Left ventricle myocardium inferior (tissue), 1 donor: ENCODE data around the gene SLC39A11. TPM values are rescaled to one million over a fixed set of nuclear protein-coding genes. Genes with fewer than 3 reads are reported as not detected.

ENCODE experiments used
- DNase-seq: peaks from one replicate; pipeline ENCODE4 v3.0.0-alpha.2; 2020
- H3K27ac ChIP-seq: fragments of 200-600 bp; replicated peaks from 2 replicates; pipeline ENCODE4 v1.8.0; 2021
- H3K27me3 ChIP-seq: fragments of 200-600 bp; 2 replicates; pipeline ENCODE4 v1.8.0; 2021; ENCODE audit warnings: low read depth
- H3K36me3 ChIP-seq: fragments of 200-600 bp; 2 replicates; pipeline ENCODE4 v1.8.0; 2021
- H3K4me1 ChIP-seq: fragments of 200-600 bp; 2 replicates; pipeline ENCODE4 v1.8.0; 2021
- H3K4me3 ChIP-seq: fragments of 200-600 bp; 2 replicates; pipeline ENCODE4 v1.8.0; 2021; ENCODE audit warnings: mild to moderate bottlenecking, moderate library complexity
- H3K9me3 ChIP-seq: fragments of 200-600 bp; replicated peaks from 2 replicates; pipeline ENCODE4 v1.8.0; 2021
- CTCF ChIP-seq: fragments of 200-600 bp; IDR thresholded peaks from 2 replicates; pipeline ENCODE4 v1.8.0; 2021; ENCODE audit warnings: antibody characterized with exemption, mild to moderate bottlenecking, borderline replicate concordance
- intact Hi-C: fragments of 100-400 bp; cut with micrococcal nuclease; formaldehyde crosslinking; loops from one replicate; pipeline ENCODE4 v1.11.0; 2022
- total RNA-seq: library from RNA; stranded (reverse); fragmentation: NEBNext Ultra II Directional; extraction: Animal tissue kit (Norgen Biotek cat#: 25700); gene quantifications from one replicate; pipeline ENCODE4 v1.2.1, GENCODE V29; 2021
- donor health status: DM: no; HTN: yes; CAD: no; lungs with severe emphysema.

SLC39A11 gene
- total RNA-seq, 1 donor from 2014 or later = 6.4 TPM

GRCh38 chr17:72619976-72620650 lies 472.4 kb downstream of the SLC39A11 start:
- intact Hi-C loops = no loop called here
- Histone ChIP-seq H3K4me3 (no peak overlapping the region), H3K27ac (no peak overlapping the region), H3K27me3 (peaks cover 94% of the 10 kb centered on the region), H3K4me1 (no peaks in the 10 kb centered on the region), H3K36me3 (no peaks in the 10 kb centered on the region), H3K9me3 (no peaks in the 10 kb centered on the region)
- TF ChIP-seq CTCF = no peak
- DNase-seq = no peak

GRCh38 chr17:72618001-72618509 lies 474.4 kb downstream of the SLC39A11 start:
- no peak for DNase-seq

GRCh38 chr17:72617557-72617956 lies 474.9 kb downstream of the SLC39A11 start:
- Histone ChIP-seq H3K36me3 (no peaks in the 10 kb centered on the region), H3K27ac (no peak overlapping the region), H3K4me1 (no peaks in the 10 kb centered on the region), H3K9me3 (no peaks in the 10 kb centered on the region), H3K4me3 (no peak overlapping the region), H3K27me3 (peaks cover 95% of the 10 kb centered on the region)
- TF ChIP-seq CTCF = no peak
- intact Hi-C loops = no loop called here
- no peak for DNase-seq

More at GRCh38 chr17:72618001-72618509, 474.4 kb downstream of the SLC39A11 start:
- no peaks in the 10 kb centered on the region for H3K36me3 ChIP-seq
- no peak overlapping the region for H3K4me3 ChIP-seq
- H3K9me3 ChIP-seq = no peaks in the 10 kb centered on the region
- intact Hi-C loops = no loop called here
- TF ChIP-seq CTCF = no peak
- H3K4me1 ChIP-seq = no peaks in the 10 kb centered on the region
- no peak overlapping the region for H3K27ac ChIP-seq
- peaks cover 96% of the 10 kb centered on the region for H3K27me3 ChIP-seq

- no peak for TF ChIP-seq CTCF
- no peaks in the 10 kb centered on the region for H3K4me1 ChIP-seq
- no peak overlapping the region for H3K27ac ChIP-seq
- intact Hi-C loops = no loop called here
- H3K4me3 ChIP-seq = no peak overlapping the region
- peaks cover 95% of the 10 kb centered on the region for H3K27me3 ChIP-seq
- H3K9me3 ChIP-seq = no peaks in the 10 kb centered on the region
- H3K36me3 ChIP-seq = no peaks in the 10 kb centered on the region
- no peak for DNase-seq
Observed at GRCh38 chr17:72616447-72616846, 476.0 kb downstream of the SLC39A11 start.

GRCh38 chr17:72615627-72615991 lies 476.9 kb downstream of the SLC39A11 start:
- no peak for TF ChIP-seq CTCF
- no peak for DNase-seq
- Histone ChIP-seq H3K27me3 (peaks cover 94% of the 10 kb centered on the region), H3K27ac (no peak overlapping the region), H3K4me3 (no peak overlapping the region), H3K9me3 (no peaks in the 10 kb centered on the region), H3K4me1 (no peaks in the 10 kb centered on the region), H3K36me3 (no peaks in the 10 kb centered on the region)
- intact Hi-C loops = no loop called here
